MCF 10A (cell line): ENCODE measurements around the gene RAI1. TPM values are rescaled to one million over a fixed set of nuclear protein-coding genes. Genes with fewer than 3 reads are reported as not detected.
A peak's percentile ranks its signal among the peaks of the same experiment; 100 is the strongest.

ENCODE experiments used
- BruUV-seq: library from RNA; stranded (reverse); fragments of 400-500 nt; replicated peaks from 2 replicates; lab custom pipeline; 2021; lab: Mats Ljungman, UMichigan
- CTCF ChIA-PET: fragments of 300-600 bp; sonication (Branson Sonifier 250); formaldehyde crosslinking; extraction: SDS; loops from one replicate; lab custom pipeline; 2021; ENCODE audit warnings: antibody characterized with exemption, inconsistent platforms; lab: Yijun Ruan, JAX
- POLR2A ChIA-PET: fragments of 300-600, 350-650 bp; sonication (Branson Sonifier 250); formaldehyde crosslinking; extraction: SDS; loops from one replicate; lab custom pipeline; 2020; ENCODE audit warnings: antibody characterized with exemption, inconsistent platforms; lab: Yijun Ruan, JAX
- DNase-seq: peaks from one replicate; pipeline ENCODE4 v3.0.0-alpha.2; 2018; ENCODE audit not compliant: unreplicated experiment
- H3K27ac Mint-ChIP-seq: one replicate; pipeline ENCODE4 v1.8.0; 2022; ENCODE audit warnings: mild to moderate bottlenecking, low read depth, mixed read lengths; ENCODE audit not compliant: unreplicated experiment
- H3K27me3 Mint-ChIP-seq: one replicate; pipeline ENCODE4 v1.8.0; 2022; ENCODE audit warnings: mixed read lengths; ENCODE audit not compliant: insufficient read depth, unreplicated experiment
- H3K36me3 Mint-ChIP-seq: one replicate; pipeline ENCODE4 v1.8.0; 2022; ENCODE audit warnings: mild to moderate bottlenecking, moderate library complexity, mixed read lengths; ENCODE audit not compliant: insufficient read depth, unreplicated experiment
- H3K4me1 Mint-ChIP-seq: one replicate; pipeline ENCODE4 v1.8.0; 2022; ENCODE audit warnings: mixed read lengths; ENCODE audit not compliant: insufficient read depth, unreplicated experiment
- H3K4me3 Mint-ChIP-seq: one replicate; pipeline ENCODE4 v1.8.0; 2022; ENCODE audit warnings: mild to moderate bottlenecking, moderate library complexity, mixed read lengths; ENCODE audit not compliant: unreplicated experiment
- H3K9me3 Mint-ChIP-seq: one replicate; pipeline ENCODE4 v1.8.0; 2022; ENCODE audit warnings: mixed read lengths; ENCODE audit not compliant: unreplicated experiment
- CTCF ChIP-seq: fragments of 200-600 bp; IDR thresholded peaks from one replicate; pipeline ENCODE4 v1.8.0; 2022; ENCODE audit warnings: antibody characterized with exemption, mild to moderate bottlenecking; ENCODE audit not compliant: unreplicated experiment
- intact Hi-C: fragments of 100-400 bp; cut with micrococcal nuclease; formaldehyde crosslinking; loops from 2 replicates; pipeline ENCODE4 v1.14.1; 2022
- total RNA-seq: library from RNA; stranded (reverse); gene quantifications from 2 replicates; pipeline ENCODE4 v1.2.3, GENCODE V29; 2022

The RAI1 gene
- total RNA-seq, 1 experiment from 2014 or later = 30.4 TPM

DNA sequence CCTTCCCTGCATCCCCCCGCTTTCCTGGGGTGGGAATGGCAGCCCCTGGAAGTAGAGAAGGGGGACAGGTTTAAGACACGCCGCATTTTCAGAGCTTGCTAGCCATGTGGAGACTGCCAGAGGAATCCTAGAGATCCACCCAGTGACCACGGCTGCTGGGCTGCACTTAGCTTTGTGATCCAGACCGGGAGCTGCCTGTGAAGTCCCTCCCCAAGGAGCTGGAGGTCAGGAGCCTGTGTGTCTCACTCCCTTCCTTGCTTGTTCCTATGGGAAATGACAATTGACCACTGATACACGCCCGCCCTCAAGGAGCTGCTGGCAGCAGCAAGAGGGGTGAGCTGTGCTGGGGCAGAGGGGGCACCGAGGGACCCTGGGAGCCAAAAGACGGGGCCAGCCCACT lies 81.9 kb downstream of the RAI1 start:
- intact Hi-C loops = no loop called here
- no TSS peak for BruUV-seq
- DNase-seq = no peak
- Mint-ChIP-seq H3K9me3 (no peaks in the 10 kb centered on the region), H3K4me3 (no peak overlapping the region), H3K4me1 (peaks cover 13% of the 10 kb centered on the region), H3K36me3 (peaks cover 26% of the 10 kb centered on the region), H3K27ac (no peak overlapping the region), H3K27me3 (no peaks in the 10 kb centered on the region)
- TF ChIP-seq CTCF = no peak
- ChIA-PET POLR2A (interaction anchor here (0.6 kb wide), 1 partner anchor 232 kb away, joined by 4 read pairs; no protein-coding TSS in a partner anchor), CTCF (interaction anchor here (0.6 to 1.6 kb wide), 4 partner anchors 11 to 82 kb away, joined by 3 to 5 read pairs (median 3); no protein-coding TSS in a partner anchor)

- POLR2A ChIA-PET = interaction anchor here (0.6 to 1.3 kb wide), 2 partner anchors 137 to 233 kb away, joined by 3 to 4 read pairs; no protein-coding TSS in a partner anchor
- Mint-ChIP-seq H3K9me3 (no peaks in the 10 kb centered on the region), H3K36me3 (peaks cover 26% of the 10 kb centered on the region), H3K27me3 (no peaks in the 10 kb centered on the region), H3K4me1 (peaks cover 14% of the 10 kb centered on the region), H3K27ac (no peak overlapping the region), H3K4me3 (no peak overlapping the region)
- TF ChIP-seq CTCF = no peak
- intact Hi-C loops = no loop called here
- no TSS peak for BruUV-seq
- no peak for DNase-seq
- CTCF ChIA-PET = interaction anchor here (0.7 kb wide), 1 partner anchor 83 kb away, joined by 3 read pairs; no protein-coding TSS in a partner anchor
These were observed 82.5 kb downstream of the RAI1 start for GRCh38 chr17:17763734-17764133.

DNA sequence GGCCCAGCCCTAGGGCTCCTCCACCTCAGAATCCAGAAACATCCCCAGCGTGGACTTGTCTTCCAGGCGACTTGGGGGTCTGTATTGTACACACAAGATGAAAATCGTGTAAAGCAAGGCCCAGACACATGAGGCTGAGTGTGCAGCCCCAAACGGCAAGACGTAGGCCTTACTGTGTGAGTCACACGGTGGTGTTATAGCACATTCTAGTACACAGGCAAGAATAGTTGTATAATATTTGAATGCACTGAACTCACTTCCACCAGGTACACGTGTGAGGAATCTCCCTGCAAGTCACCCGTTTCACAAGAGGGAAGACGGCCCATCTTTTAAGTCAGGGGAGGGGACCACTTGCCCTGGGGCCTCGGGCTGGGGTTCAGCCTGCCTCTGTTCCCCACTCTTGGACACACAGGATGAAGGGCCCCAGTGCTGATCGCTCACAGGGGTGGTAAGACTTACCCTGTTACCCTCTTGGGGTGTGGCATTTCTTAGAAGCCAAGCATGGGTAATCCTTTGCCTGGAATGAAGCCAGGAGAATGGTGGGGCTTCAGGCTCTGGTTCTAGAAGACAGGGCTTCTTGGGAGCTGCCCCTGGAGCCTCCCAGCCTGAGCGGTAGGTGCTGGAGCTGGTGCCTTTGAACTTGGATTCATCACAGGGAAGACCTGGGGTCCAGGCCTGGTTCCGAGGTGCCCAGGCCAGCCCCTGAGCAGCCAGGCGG lies 84.3 kb downstream of the RAI1 start:
- CTCF ChIA-PET = no interaction called here
- intact Hi-C loops = no loop called here
- DNase-seq = no peak
- no TSS peak for BruUV-seq
- POLR2A ChIA-PET = no interaction called here
- peak overlapping the region; percentile 39 for H3K27ac Mint-ChIP-seq
- H3K36me3 Mint-ChIP-seq = peaks cover 26% of the 10 kb centered on the region
- TF ChIP-seq CTCF = no peak
- no peaks in the 10 kb centered on the region for H3K9me3 Mint-ChIP-seq
- no peaks in the 10 kb centered on the region for H3K27me3 Mint-ChIP-seq
- H3K4me3 Mint-ChIP-seq = no peak overlapping the region
- peaks cover 18% of the 10 kb centered on the region for H3K4me1 Mint-ChIP-seq

DNA sequence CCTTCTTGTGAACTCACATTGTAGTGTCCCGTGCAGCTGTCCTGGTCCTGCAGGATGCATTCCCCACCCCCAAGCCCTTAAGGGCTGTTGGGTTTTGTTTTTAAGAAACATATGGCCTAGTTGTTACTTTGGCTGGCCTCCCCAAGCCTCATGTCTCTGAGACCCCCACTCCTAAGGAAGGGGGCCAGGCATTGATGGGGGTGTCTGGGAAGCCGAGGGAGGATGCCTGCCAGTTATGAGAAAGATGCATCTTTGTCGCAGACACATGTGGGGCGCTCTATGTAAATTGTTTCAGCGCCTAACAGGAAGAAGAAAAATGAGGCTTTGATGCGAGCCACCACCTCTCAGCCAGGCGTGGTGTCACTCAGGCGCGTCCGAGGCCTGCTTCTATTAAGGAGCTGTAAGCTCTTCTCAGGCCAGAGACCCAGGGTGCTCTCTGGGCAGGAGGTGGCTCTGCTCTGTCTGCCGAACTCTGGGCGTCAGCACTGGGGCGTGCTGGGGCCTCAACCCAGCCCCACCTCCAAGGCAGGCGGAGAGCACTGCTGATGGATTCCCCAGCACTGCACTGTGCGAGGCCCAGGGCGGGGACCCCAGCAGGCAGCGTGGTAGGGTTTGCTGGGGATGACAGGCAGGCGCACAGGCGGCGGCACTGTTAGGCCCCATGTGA lies 85.0 kb downstream of the RAI1 start:
- CTCF ChIA-PET = interaction anchor here (0.6 kb wide), 1 partner anchor 267 kb away, joined by 3 read pairs; no protein-coding TSS in a partner anchor
- peaks cover 22% of the 10 kb centered on the region for H3K4me1 Mint-ChIP-seq
- H3K36me3 Mint-ChIP-seq = peaks cover 26% of the 10 kb centered on the region
- intact Hi-C loops = no loop called here
- POLR2A ChIA-PET = no interaction called here
- H3K4me3 Mint-ChIP-seq = no peak overlapping the region
- BruUV-seq = no TSS peak
- H3K27me3 Mint-ChIP-seq = no peaks in the 10 kb centered on the region
- H3K27ac Mint-ChIP-seq = no peak overlapping the region
- DNase-seq = no peak
- H3K9me3 Mint-ChIP-seq = no peaks in the 10 kb centered on the region
- no peak for TF ChIP-seq CTCF
